Islet precursor cell (in vitro differentiated cells): ENCODE measurements around the gene PLCH1.
A peak's percentile ranks its signal among the peaks of the same experiment; 100 is the strongest.
"Not testable (repeated sequence)": the region's sequence is repeated elsewhere in the genome, so short reads cannot be mapped to it uniquely, and the experiment has no call there.

Experiments used
- DNase-seq: peaks from one replicate; pipeline ENCODE4 v3.0.0-alpha.2; 2018

PLCH1 gene

GRCh38 chr3:155638461-155638860 lies 106.4 kb downstream of the PLCH1 start:
- DNase-seq: not testable (repeated sequence)

GRCh38 chr3:155637567-155637966 lies 107.3 kb downstream of the PLCH1 start:
- no peak for DNase-seq

GRCh38 chr3:155635056-155635455 lies 109.8 kb downstream of the PLCH1 start:
- no peak for DNase-seq

DNA sequence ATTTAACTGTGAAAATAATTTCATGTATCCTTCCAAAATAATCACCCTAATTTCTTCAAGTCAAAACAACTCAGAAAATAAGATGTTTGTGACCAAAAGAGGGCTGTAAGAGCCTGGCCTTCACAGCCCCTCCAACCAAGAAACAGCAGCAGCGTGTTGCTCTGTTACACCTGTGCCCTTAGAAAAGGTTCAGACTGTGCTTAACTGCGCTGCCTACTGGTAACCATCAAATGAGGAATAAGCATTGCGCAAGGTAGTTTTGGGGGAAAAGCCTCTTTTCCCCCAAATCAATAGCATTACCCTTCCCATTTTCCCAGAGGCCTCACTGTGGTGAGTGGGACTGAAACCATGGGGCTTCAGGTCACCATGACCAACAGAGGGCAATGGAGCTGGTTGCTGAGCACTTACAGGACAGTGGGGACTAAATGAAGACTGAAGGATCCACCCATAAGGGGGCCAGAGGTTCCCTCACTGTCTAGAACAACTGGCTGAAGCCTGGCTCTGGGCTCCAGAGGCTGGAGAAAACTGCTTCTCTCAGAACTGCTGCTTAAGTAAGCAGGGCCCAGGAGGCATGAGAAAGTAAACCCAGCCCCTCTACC lies 110.7 kb downstream of the PLCH1 start:
- no peak for DNase-seq

- DNase-seq: no peak
These were observed 113.4 kb downstream of the PLCH1 start for GRCh38 chr3:155631323-155632019.

DNA sequence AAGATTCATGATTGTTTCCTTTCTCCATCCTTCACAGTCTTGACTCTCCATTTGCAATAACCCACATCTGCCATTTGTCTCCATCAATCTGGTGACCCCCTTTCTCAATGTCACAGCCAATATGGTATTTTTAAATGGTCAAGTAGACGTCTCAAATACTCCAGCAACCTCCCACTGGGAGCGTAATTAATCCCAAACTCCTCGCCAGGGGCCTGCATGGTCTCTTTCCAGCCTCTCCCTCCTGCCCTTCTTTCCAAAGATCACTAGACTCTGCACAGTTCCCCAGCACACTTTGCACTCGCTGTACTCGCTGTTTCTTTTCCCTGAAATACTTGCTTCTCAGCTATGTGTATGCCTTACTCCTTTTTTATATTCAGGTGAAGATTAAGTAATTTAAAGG lies 115.3 kb downstream of the PLCH1 start:
- no peak for DNase-seq

- no peak for DNase-seq
These were observed 115.8 kb downstream of the PLCH1 start for GRCh38 chr3:155629056-155629455.

GRCh38 chr3:155622647-155623046 lies 122.2 kb downstream of the PLCH1 start:
- DNase-seq: not testable (repeated sequence)

DNA sequence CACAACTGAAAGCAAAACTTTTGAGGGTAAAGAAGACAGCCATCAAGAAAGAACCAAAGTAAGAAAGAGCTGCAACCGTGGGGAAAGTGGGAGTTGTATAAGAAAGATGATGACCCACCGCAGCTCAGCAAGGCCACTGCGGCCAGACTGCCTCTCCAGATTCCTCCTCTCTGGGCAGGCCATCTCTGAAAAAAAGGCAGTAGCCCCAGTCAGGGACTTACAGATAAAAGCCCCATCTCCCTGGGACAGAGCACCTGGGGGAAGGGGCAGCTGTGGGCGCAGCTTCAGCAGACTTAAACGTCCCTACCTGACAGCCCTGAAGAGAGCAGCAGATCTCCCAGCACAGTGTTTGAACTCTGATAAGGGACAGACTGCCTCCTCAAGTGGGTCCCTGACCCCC lies 124.3 kb downstream of the PLCH1 start:
- DNase-seq: not testable (repeated sequence)

- DNase-seq: peak; percentile 58
These were observed 125.6 kb downstream of the PLCH1 start for GRCh38 chr3:155619118-155619915.

GRCh38 chr3:155618543-155618942 lies 126.3 kb downstream of the PLCH1 start:
- DNase-seq: no peak

DNA sequence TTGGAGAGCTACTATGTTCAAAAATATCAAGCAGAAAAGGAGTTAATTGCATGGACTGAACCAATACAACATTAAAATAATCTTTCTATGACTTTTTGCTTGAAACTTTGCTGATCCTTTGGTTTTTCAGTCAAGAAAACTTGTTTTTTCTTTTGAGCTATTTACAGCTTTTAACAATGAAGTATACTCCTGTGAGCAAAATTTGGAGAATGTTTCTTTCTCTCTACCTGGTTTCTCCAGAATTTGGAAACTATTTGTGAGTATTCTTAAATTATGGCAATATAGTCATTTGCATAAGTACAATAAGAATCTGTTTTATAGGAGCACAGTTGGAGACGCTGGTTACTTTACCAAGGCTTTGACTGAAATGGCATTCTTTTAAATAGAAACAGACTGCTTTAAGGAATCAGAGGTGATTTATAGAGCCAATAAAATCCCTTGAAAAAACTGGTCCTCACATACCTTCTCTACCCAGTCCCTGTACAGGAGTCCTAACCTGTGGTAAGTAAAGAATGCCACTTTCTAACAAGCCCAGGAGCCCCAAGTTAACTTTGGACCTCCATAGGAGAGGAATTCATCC lies 127.4 kb downstream of the PLCH1 start:
- DNase-seq: no peak

- DNase-seq: not testable (repeated sequence)
These were observed 129.7 kb downstream of the PLCH1 start for GRCh38 chr3:155615141-155615540.

DNA sequence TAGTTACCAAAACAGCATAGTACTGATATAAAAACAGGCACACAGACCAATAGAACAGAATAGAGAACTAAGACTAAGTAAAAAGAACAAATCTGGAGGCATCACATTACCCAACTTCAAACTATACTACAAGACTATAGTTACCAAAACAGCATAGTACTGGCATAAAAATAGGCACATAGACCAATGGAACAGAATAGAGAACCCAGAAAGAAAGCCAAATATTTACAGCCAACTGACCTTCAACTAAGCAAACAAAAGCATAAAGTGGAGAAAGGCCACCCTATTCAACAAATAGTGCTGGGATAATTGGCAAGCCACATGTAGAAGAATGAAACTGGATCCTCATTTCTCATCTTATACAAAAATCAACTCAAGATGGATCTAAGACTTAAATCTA lies 130.5 kb downstream of the PLCH1 start:
- DNase-seq: not testable (repeated sequence)

GRCh38 chr3:155611456-155611855 lies 133.4 kb downstream of the PLCH1 start:
- no peak for DNase-seq

DNA sequence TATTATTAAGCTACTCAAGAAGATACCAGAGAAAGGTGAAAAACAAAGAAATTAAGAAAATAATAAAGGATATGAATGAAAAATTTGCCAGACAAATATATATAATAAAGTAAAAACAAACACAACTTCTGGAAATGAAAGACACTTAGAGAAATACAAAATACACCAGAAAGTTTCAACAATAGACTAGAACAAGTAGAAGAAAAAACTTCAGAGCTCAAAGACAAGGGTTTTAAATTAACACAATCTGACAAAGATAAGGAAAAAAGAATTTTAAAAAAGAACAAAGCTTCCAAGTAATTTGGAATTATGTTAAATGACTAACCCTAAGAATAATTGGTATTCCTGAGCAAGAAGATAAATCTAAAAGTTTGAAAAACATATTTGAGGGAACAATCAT lies 135.3 kb downstream of the PLCH1 start:
- no peak for DNase-seq

GRCh38 chr3:155608228-155608920 lies 136.5 kb downstream of the PLCH1 start:
- DNase-seq: peak; percentile 55

- no peak for DNase-seq
These were observed 137.1 kb downstream of the PLCH1 start for GRCh38 chr3:155607761-155608160.

DNA sequence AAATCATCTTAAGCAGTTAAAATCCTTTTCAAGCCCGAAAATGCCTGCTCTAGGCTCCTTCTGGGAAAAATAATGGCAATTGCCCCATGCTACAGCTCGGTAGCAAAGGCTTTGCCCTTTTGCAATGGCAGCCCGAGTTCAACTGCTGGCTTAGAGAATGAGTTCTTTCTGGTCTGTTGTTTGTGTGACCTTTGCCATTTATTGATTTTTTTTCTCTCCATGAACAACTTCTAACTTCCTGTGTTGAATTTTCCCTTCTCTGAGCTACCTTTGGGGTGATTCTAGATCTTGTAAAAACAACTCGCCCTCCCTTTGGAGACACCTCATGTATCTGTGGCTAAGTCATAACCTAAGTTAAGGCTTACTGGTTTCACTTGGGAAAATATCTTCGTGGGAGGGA lies 139.3 kb downstream of the PLCH1 start:
- DNase-seq: no peak

- DNase-seq: no peak
These were observed 139.9 kb downstream of the PLCH1 start for GRCh38 chr3:155604967-155605366.

- DNase-seq: no peak
These were observed 140.7 kb downstream of the PLCH1 start for GRCh38 chr3:155604126-155604525.

DNA sequence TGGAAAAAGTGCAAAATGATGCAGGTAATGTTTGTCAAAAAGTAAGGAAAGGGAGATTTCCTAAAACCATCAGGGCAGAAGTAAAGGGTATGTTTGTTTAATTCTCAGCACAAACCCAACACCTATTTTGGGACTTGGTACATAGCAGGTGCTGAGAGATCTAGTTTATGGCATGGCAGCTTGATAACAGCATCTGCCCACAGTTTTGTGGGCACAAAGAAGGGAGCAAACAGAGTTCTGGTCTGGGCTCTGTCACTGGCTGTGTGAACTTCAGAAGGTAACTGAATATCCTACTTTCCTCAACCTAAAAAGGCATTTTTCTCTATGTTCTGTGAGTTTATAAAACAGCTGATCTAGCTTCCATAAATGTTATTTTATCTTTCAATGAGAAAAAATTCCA lies 141.6 kb downstream of the PLCH1 start:
- DNase-seq: no peak

DNA sequence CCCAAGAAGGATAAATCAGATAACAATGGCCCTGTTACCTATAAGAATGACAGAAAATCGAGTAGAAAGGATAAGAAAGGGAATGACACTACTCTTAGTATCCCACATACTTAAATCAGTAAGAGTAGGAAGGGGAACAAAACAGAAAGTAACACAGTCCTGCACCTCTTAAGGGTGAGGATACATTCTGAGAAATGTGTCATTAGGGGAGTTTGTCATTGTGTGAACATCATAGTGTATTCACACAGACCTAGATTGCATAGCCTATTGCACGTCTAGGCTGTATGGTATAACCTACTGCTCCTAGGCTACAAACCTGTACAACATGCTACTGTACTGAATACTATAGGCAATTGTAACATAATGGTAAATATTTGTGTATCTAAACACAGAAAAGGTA lies 142.6 kb downstream of the PLCH1 start:
- DNase-seq: no peak
